ENCODE measurements around the gene ARPC1B. TPM values are rescaled to one million over a fixed set of nuclear protein-coding genes. Genes with fewer than 3 reads are reported as not detected.
"Not testable (repeated sequence)": the region's sequence is repeated elsewhere in the genome, so short reads cannot be mapped to it uniquely, and the experiment has no call there.

Gene ARPC1B
- total RNA-seq, 1 donor from 2014 or later, result 44.9 TPM

DNA sequence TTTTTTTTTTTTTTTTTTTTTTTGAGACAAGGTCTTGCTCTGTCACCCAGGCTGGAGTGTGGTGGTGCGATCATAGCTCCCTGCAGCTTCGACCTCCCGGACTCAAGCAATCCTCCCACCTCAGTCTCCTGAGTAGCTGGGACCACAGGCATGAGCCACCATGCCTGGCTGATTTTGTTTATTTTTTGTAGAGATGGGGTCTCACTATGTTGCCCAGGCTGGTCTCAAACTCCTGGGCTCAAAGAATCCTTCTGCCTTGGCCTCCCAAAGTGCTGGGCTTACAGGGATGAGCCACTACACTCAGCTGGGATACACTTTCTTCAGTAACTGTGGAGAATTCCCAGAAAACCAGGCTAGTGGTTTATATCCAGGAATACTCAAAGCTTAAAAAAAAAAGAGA is 23.9 kb upstream of the ARPC1B start:
- H3K4me3 ChIP-seq (ENCODE audit: low read length in 3 of 3); H3K4me1 ChIP-seq (ENCODE audit: control insufficient read depth in 3 of 3, insufficient read depth in 3 of 3, low read length in 3 of 3); H3K9me3 ChIP-seq (ENCODE audit: control insufficient read depth in 3 of 3, low read length in 3 of 3); H3K27me3 ChIP-seq (ENCODE audit: control insufficient read depth in 3 of 3, insufficient read depth in 3 of 3, low read length in 3 of 3); H3K9ac ChIP-seq (ENCODE audit: low read depth in 1 of 3, low read length in 3 of 3); H3K27ac ChIP-seq (ENCODE audit: low read depth, low read length): not testable (repeated sequence)
- H3K36me3 ChIP-seq (ENCODE audit: control insufficient read depth in 3 of 3, insufficient read depth in 3 of 3, low read length in 3 of 3), result peaks cover 22 to 49% (median 42%) of the 10 kb centered on the region in 3 donors

GRCh38 chr7:99352247-99352646 is 22.3 kb upstream of the ARPC1B start:
- H3K27ac ChIP-seq (ENCODE audit: low read depth, low read length), result no peak overlapping the region
- H3K9me3 ChIP-seq (ENCODE audit: control insufficient read depth in 3 of 3, low read length in 3 of 3), result no peaks in the 10 kb centered on the region
- H3K9ac ChIP-seq (ENCODE audit: low read depth in 1 of 3, low read length in 3 of 3), result no peak overlapping the region
- H3K27me3 ChIP-seq (ENCODE audit: control insufficient read depth in 3 of 3, insufficient read depth in 3 of 3, low read length in 3 of 3), result no peaks in the 10 kb centered on the region
- peaks cover 25 to 48% (median 41%) of the 10 kb centered on the region in 3 donors for H3K36me3 ChIP-seq (ENCODE audit: control insufficient read depth in 3 of 3, insufficient read depth in 3 of 3, low read length in 3 of 3)
- no peaks in the 10 kb centered on the region for H3K4me1 ChIP-seq (ENCODE audit: control insufficient read depth in 3 of 3, insufficient read depth in 3 of 3, low read length in 3 of 3)
- no peak overlapping the region for H3K4me3 ChIP-seq (ENCODE audit: low read length in 3 of 3)

- no peak overlapping the region for H3K4me3 ChIP-seq (ENCODE audit: low read length in 3 of 3)
- H3K9ac ChIP-seq (ENCODE audit: low read depth in 1 of 3, low read length in 3 of 3), result no peak overlapping the region
- H3K27ac ChIP-seq (ENCODE audit: low read depth, low read length), result no peak overlapping the region
- no peaks in the 10 kb centered on the region for H3K4me1 ChIP-seq (ENCODE audit: control insufficient read depth in 3 of 3, insufficient read depth in 3 of 3, low read length in 3 of 3)
- H3K27me3 ChIP-seq (ENCODE audit: control insufficient read depth in 3 of 3, insufficient read depth in 3 of 3, low read length in 3 of 3), result no peaks in the 10 kb centered on the region
- H3K9me3 ChIP-seq (ENCODE audit: control insufficient read depth in 3 of 3, low read length in 3 of 3), result no peaks in the 10 kb centered on the region
- peaks cover 36 to 53% (median 52%) of the 10 kb centered on the region in 3 donors for H3K36me3 ChIP-seq (ENCODE audit: control insufficient read depth in 3 of 3, insufficient read depth in 3 of 3, low read length in 3 of 3)
These were observed 19.4 kb upstream of the ARPC1B start for GRCh38 chr7:99355098-99355497.

DNA sequence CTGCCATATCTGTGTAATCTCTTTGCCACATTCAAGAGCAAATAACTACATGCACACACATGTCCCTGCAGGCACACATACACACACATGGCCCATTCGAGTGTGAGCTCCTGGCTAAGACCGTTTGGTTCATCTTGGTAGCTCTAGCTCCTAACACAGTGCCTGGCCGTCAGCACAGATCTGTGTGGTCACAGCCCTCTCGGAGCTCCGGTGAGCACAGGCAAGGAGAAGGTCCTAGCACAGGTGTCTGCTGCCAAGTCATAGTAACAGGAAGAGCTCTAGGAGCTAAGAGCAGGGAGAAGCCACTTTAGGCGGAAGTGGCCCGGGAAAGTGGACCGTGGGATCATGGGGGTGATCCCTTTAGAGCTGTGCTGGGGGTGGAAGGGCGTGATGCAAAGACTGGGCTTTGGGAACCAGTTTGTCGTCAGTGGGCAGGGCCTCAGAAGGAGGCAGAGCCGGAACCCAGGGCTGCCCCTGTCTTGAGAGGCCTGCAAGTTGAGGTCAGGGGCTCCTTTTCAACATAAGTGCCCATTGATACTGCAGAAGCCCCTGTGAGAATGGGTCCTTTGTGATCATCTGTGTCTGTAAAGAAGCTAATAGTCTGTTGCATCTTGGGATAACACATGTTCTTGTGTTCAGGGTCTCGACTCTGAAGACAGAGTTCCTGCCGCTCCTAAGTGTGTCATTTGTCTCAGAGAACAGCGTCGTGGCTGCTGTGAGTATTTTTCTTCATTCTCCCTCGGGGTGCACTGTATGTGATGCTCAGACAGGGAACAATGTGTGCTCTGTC is 16.6 kb upstream of the ARPC1B start:
- Histone ChIP-seq H3K27ac (ENCODE audit: low read depth, low read length) (no peak overlapping the region), H3K36me3 (ENCODE audit: control insufficient read depth in 3 of 3, insufficient read depth in 3 of 3, low read length in 3 of 3) (peaks cover 38 to 53% (median 48%) of the 10 kb centered on the region in 3 donors), H3K9ac (ENCODE audit: low read depth in 1 of 3, low read length in 3 of 3) (no peak overlapping the region), H3K4me1 (ENCODE audit: control insufficient read depth in 3 of 3, insufficient read depth in 3 of 3, low read length in 3 of 3) (no peaks in the 10 kb centered on the region), H3K9me3 (ENCODE audit: control insufficient read depth in 3 of 3, low read length in 3 of 3) (no peaks in the 10 kb centered on the region), H3K27me3 (ENCODE audit: control insufficient read depth in 3 of 3, insufficient read depth in 3 of 3, low read length in 3 of 3) (no peaks in the 10 kb centered on the region), H3K4me3 (ENCODE audit: low read length in 3 of 3) (no peak overlapping the region)

GRCh38 chr7:99358521-99358920 is 16.0 kb upstream of the ARPC1B start:
- not testable (repeated sequence) for H3K4me3 ChIP-seq (ENCODE audit: low read length in 3 of 3); H3K9me3 ChIP-seq (ENCODE audit: control insufficient read depth in 3 of 3, low read length in 3 of 3); H3K27me3 ChIP-seq (ENCODE audit: control insufficient read depth in 3 of 3, insufficient read depth in 3 of 3, low read length in 3 of 3); H3K9ac ChIP-seq (ENCODE audit: low read depth in 1 of 3, low read length in 3 of 3); H3K4me1 ChIP-seq (ENCODE audit: control insufficient read depth in 3 of 3, insufficient read depth in 3 of 3, low read length in 3 of 3); H3K27ac ChIP-seq (ENCODE audit: low read depth, low read length)
- H3K36me3 ChIP-seq (ENCODE audit: control insufficient read depth in 3 of 3, insufficient read depth in 3 of 3, low read length in 3 of 3), result peaks cover 43 to 59% (median 50%) of the 10 kb centered on the region in 3 donors

GRCh38 chr7:99359465-99360154 is 14.9 kb upstream of the ARPC1B start:
- H3K27me3 ChIP-seq (ENCODE audit: control insufficient read depth in 3 of 3, insufficient read depth in 3 of 3, low read length in 3 of 3), result no peaks in the 10 kb centered on the region
- H3K4me3 ChIP-seq (ENCODE audit: low read length in 3 of 3), result no peak overlapping the region
- no peak overlapping the region for H3K9ac ChIP-seq (ENCODE audit: low read depth in 1 of 3, low read length in 3 of 3)
- no peaks in the 10 kb centered on the region for H3K9me3 ChIP-seq (ENCODE audit: control insufficient read depth in 3 of 3, low read length in 3 of 3)
- H3K36me3 ChIP-seq (ENCODE audit: control insufficient read depth in 3 of 3, insufficient read depth in 3 of 3, low read length in 3 of 3), result peaks cover 43 to 62% (median 56%) of the 10 kb centered on the region in 3 donors
- H3K4me1 ChIP-seq (ENCODE audit: control insufficient read depth in 3 of 3, insufficient read depth in 3 of 3, low read length in 3 of 3), result no peaks in the 10 kb centered on the region
- H3K27ac ChIP-seq (ENCODE audit: low read depth, low read length), result no peak overlapping the region

- no peak overlapping the region for H3K9ac ChIP-seq (ENCODE audit: low read depth in 1 of 3, low read length in 3 of 3)
These were observed 11.7 kb upstream of the ARPC1B start for GRCh38 chr7:99362801-99363200.

GRCh38 chr7:99363286-99363685 is 11.2 kb upstream of the ARPC1B start:
- H3K9me3 ChIP-seq (ENCODE audit: control insufficient read depth in 3 of 3, low read length in 3 of 3), result no peaks in the 10 kb centered on the region
- no peaks in the 10 kb centered on the region for H3K27me3 ChIP-seq (ENCODE audit: control insufficient read depth in 3 of 3, insufficient read depth in 3 of 3, low read length in 3 of 3)
- H3K36me3 ChIP-seq (ENCODE audit: control insufficient read depth in 3 of 3, insufficient read depth in 3 of 3, low read length in 3 of 3), result peaks cover 52 to 66% (median 60%) of the 10 kb centered on the region in 3 donors
- no peak overlapping the region for H3K9ac ChIP-seq (ENCODE audit: low read depth in 1 of 3, low read length in 3 of 3)
- H3K4me3 ChIP-seq (ENCODE audit: low read length in 3 of 3), result no peak overlapping the region
- H3K4me1 ChIP-seq (ENCODE audit: control insufficient read depth in 3 of 3, insufficient read depth in 3 of 3, low read length in 3 of 3), result peaks cover 0 to 3% (median 2%) of the 10 kb centered on the region in 3 donors
- H3K27ac ChIP-seq (ENCODE audit: low read depth, low read length), result no peak overlapping the region

More at GRCh38 chr7:99362801-99363200, 11.7 kb upstream of the ARPC1B start:
- peaks cover 0 to 3% (median 2%) of the 10 kb centered on the region in 3 donors for H3K4me1 ChIP-seq (ENCODE audit: control insufficient read depth in 3 of 3, insufficient read depth in 3 of 3, low read length in 3 of 3)
- H3K4me3 ChIP-seq (ENCODE audit: low read length in 3 of 3), result no peak overlapping the region
- no peaks in the 10 kb centered on the region for H3K9me3 ChIP-seq (ENCODE audit: control insufficient read depth in 3 of 3, low read length in 3 of 3)
- H3K36me3 ChIP-seq (ENCODE audit: control insufficient read depth in 3 of 3, insufficient read depth in 3 of 3, low read length in 3 of 3), result peaks cover 56 to 71% (median 65%) of the 10 kb centered on the region in 3 donors
- H3K27ac ChIP-seq (ENCODE audit: low read depth, low read length), result no peak overlapping the region
- H3K27me3 ChIP-seq (ENCODE audit: control insufficient read depth in 3 of 3, insufficient read depth in 3 of 3, low read length in 3 of 3), result no peaks in the 10 kb centered on the region

DNA sequence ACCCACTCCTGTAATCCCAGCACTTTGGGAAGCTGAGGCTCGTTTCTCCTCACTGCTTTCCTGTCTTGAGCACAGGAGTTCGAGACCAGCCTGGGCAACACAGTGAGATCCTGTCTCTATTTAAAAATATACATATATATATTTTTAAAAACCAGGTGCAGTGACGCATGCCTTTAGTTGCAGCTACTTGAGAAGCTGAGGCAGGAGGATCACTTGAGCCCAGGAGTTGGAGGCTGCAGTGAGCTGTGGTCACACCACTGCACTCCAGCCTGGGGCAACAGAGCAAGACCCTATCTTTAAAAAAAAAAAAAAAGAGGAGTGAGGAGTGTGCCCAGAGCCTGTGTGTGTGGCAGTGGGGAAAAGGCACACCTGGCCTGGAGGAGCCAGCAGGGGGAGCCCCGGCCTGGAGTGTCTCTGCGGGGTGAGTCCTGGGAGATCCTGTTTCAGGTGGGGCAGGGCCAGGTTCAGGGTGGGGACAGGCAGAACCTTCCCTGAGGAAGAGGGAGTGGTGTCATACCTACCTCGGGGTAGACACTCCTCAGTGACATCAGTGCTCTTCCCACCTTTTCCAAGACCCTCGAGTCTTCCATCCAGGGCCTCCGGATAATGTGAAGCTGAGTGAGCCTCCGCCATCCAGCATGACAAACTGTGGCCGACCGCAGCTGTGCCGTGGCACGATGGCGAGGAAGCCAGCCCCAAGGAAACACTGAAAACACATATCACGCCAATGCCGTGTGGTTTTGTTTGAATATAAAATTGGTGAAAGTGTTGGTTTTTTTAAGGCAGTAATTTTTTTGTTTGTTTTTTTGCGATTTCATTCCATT is 9.0 kb upstream of the ARPC1B start:
- H3K9me3 ChIP-seq (ENCODE audit: control insufficient read depth in 3 of 3, low read length in 3 of 3), result no peaks in the 10 kb centered on the region
- peaks cover 0 to 3% (median 2%) of the 10 kb centered on the region in 3 donors for H3K4me1 ChIP-seq (ENCODE audit: control insufficient read depth in 3 of 3, insufficient read depth in 3 of 3, low read length in 3 of 3)
- no peak overlapping the region for H3K27ac ChIP-seq (ENCODE audit: low read depth, low read length)
- no peak overlapping the region for H3K9ac ChIP-seq (ENCODE audit: low read depth in 1 of 3, low read length in 3 of 3)
- peaks cover 41 to 52% (median 42%) of the 10 kb centered on the region in 3 donors for H3K36me3 ChIP-seq (ENCODE audit: control insufficient read depth in 3 of 3, insufficient read depth in 3 of 3, low read length in 3 of 3)
- no peak overlapping the region for H3K4me3 ChIP-seq (ENCODE audit: low read length in 3 of 3)
- H3K27me3 ChIP-seq (ENCODE audit: control insufficient read depth in 3 of 3, insufficient read depth in 3 of 3, low read length in 3 of 3), result no peaks in the 10 kb centered on the region

All from skeletal muscle tissue (tissue), 4 donors.